SK-N-SH treated with all-trans-retinoic acid at 6 μM for 48 hours (cell line): Measurements from ENCODE around the gene CGN.
A peak's percentile ranks its signal among the peaks of the same experiment; 100 is the strongest.

Experiments
- ATAC-seq: fragments of 200-7000 bp; cut with Tn5 transposase; 3 replicates; pipeline ENCODE4 v1.9.1; 2020; ENCODE audit warnings: mild to moderate bottlenecking, moderate library complexity
- ARNTL ChIP-seq: fragments of 450-650 bp; formaldehyde crosslinking; IDR thresholded peaks from 2 replicates; pipeline ENCODE4 v1.5.0; 2020; ENCODE audit warnings: low read depth, mild to moderate bottlenecking, moderate library complexity, borderline replicate concordance
- BACH2 ChIP-seq: fragments of 250-450 bp; sonication (Bioruptor Pico); IDR thresholded peaks from 2 replicates; pipeline ENCODE4 v1.9.0; 2021; ENCODE audit warnings: mild to moderate bottlenecking, borderline replicate concordance
- CREB5 ChIP-seq: fragments of 250-450 bp; sonication (Bioruptor Pico); IDR thresholded peaks from 2 replicates; pipeline ENCODE4 v1.5.1; 2020; ENCODE audit warnings: low read depth, mild to moderate bottlenecking, moderate library complexity
- CSDC2 ChIP-seq: fragments of 250-450 bp; sonication (Bioruptor Pico); IDR thresholded peaks from 2 replicates; pipeline ENCODE4 v1.5.0; 2020; ENCODE audit warnings: mild to moderate bottlenecking, moderate library complexity
- GLIS3 ChIP-seq: fragments of 250-450 bp; sonication (Bioruptor Pico); IDR thresholded peaks from 2 replicates; pipeline ENCODE4 v1.5.0; 2020; ENCODE audit warnings: mild to moderate bottlenecking, moderate library complexity
- ISL1 ChIP-seq: fragments of 250-450 bp; sonication (Bioruptor Pico); IDR thresholded peaks from 2 replicates; pipeline ENCODE4 v2.1.2; 2022; ENCODE audit warnings: mild to moderate bottlenecking, moderate library complexity
- OSR1 ChIP-seq: fragments of 250-450 bp; sonication (Bioruptor Pico); IDR thresholded peaks from 2 replicates; pipeline ENCODE4 v1.8.0; 2022; ENCODE audit warnings: moderate library complexity, mild to moderate bottlenecking, inconsistent platforms
- PATZ1 ChIP-seq: fragments of 250-450 bp; sonication (Bioruptor Pico); IDR thresholded peaks from 2 replicates; pipeline ENCODE4 v1.8.0; 2020; ENCODE audit warnings: mild to moderate bottlenecking, moderate library complexity, borderline replicate concordance
- POU6F1 ChIP-seq: fragments of 250-450 bp; sonication (Bioruptor Pico); IDR thresholded peaks from 2 replicates; pipeline ENCODE4 v1.8.0; 2021; ENCODE audit warnings: low read depth, mild to moderate bottlenecking, moderate library complexity, borderline replicate concordance
- PPARA ChIP-seq: fragments of 250-450 bp; sonication (Bioruptor Pico); IDR thresholded peaks from 2 replicates; pipeline ENCODE4 v1.5.0; 2020; ENCODE audit warnings: mild to moderate bottlenecking, borderline replicate concordance
- RARB ChIP-seq: fragments of 250-450 bp; sonication (Bioruptor Pico); IDR thresholded peaks from 2 replicates; pipeline ENCODE4 v1.8.0; 2021; ENCODE audit warnings: mild to moderate bottlenecking, moderate library complexity
- SNAI2 ChIP-seq: fragments of 250-450 bp; sonication (Bioruptor Pico); IDR thresholded peaks from 2 replicates; pipeline ENCODE4 v1.5.0; 2020; ENCODE audit warnings: mild to moderate bottlenecking, moderate library complexity
- TCF4 ChIP-seq: fragments of 250-450 bp; sonication (Bioruptor Pico); IDR thresholded peaks from 2 replicates; pipeline ENCODE4 v1.8.0; 2021; ENCODE audit warnings: mild to moderate bottlenecking, moderate library complexity, borderline replicate concordance
- TOX ChIP-seq: fragments of 250-450 bp; sonication (Bioruptor Pico); IDR thresholded peaks from 2 replicates; pipeline ENCODE4 v1.8.0; 2021; ENCODE audit warnings: mild to moderate bottlenecking, moderate library complexity, borderline replicate concordance
- TSHZ2 ChIP-seq: fragments of 250-450 bp; sonication (Bioruptor Pico); IDR thresholded peaks from 2 replicates; pipeline ENCODE4 v1.5.0; 2020; ENCODE audit warnings: mild to moderate bottlenecking, moderate library complexity
- ZC3H10 ChIP-seq: fragments of 250-450 bp; sonication (Bioruptor Pico); IDR thresholded peaks from 2 replicates; pipeline ENCODE4 v1.5.1; 2021; ENCODE audit warnings: mild to moderate bottlenecking, moderate library complexity
- ZFP30 ChIP-seq: fragments of 450-650 bp; formaldehyde crosslinking; IDR thresholded peaks from 2 replicates; pipeline ENCODE4 v1.5.0; 2022; ENCODE audit warnings: mild to moderate bottlenecking, moderate library complexity
- ZNF565 ChIP-seq: fragments of 450-650 bp; formaldehyde crosslinking; conservative IDR thresholded peaks from 2 replicates; pipeline ENCODE4 v1.5.0; 2020; ENCODE audit warnings: low read depth, mild to moderate bottlenecking, moderate library complexity
- ZNF70 ChIP-seq: fragments of 450-650 bp; formaldehyde crosslinking; IDR thresholded peaks from 2 replicates; pipeline ENCODE4 v1.5.0; 2020; ENCODE audit warnings: mild to moderate bottlenecking, moderate library complexity
- ZNF8 ChIP-seq: fragments of 450-650 bp; formaldehyde crosslinking; IDR thresholded peaks from 2 replicates; pipeline ENCODE4 v1.5.0; 2020; ENCODE audit warnings: mild to moderate bottlenecking, moderate library complexity

The CGN gene

GRCh38 chr1:151546011-151546925 is 35.1 kb downstream of the CGN start (continued):
- TF ChIP-seq RARB (CRISPR knock-in tag) (no peak), CSDC2 (CRISPR knock-in tag) (no peak), ZNF565 (CRISPR knock-in tag) (no peak), POU6F1 (CRISPR knock-in tag) (no peak), BACH2 (CRISPR knock-in tag) (no peak)

- peak; percentile 82 for ATAC-seq
- TF ChIP-seq ZFP30: no peak
- TF ChIP-seq TOX (CRISPR knock-in tag): no peak; the same call in 1 of the 2 replicates
- no peak for TF ChIP-seq ZC3H10 (CRISPR knock-in tag)
- TF ChIP-seq OSR1 (CRISPR knock-in tag): no peak
- TF ChIP-seq ARNTL: no peak
- TF ChIP-seq RARB (CRISPR knock-in tag): no peak
- TF ChIP-seq ISL1: no peak; the same call in 1 of the 2 replicates
- no peak for TF ChIP-seq PATZ1
- TF ChIP-seq ZNF8 (CRISPR knock-in tag): no peak
- TF ChIP-seq TCF4 (CRISPR knock-in tag): no peak
- TF ChIP-seq SNAI2 (CRISPR knock-in tag): no peak
- TF ChIP-seq BACH2 (CRISPR knock-in tag): no peak
- TF ChIP-seq CREB5 (CRISPR knock-in tag): no peak
- no peak for TF ChIP-seq GLIS3 (CRISPR knock-in tag)
- no peak for TF ChIP-seq ZNF70 (CRISPR knock-in tag)
Observed at GRCh38 chr1:151547119-151547899, 36.1 kb downstream of the CGN start.

- ATAC-seq: no peak
- TF ChIP-seq RARB (CRISPR knock-in tag) (no peak), ZC3H10 (CRISPR knock-in tag) (no peak), CSDC2 (CRISPR knock-in tag) (no peak), TSHZ2 (CRISPR knock-in tag) (no peak), BACH2 (CRISPR knock-in tag) (no peak), PPARA (no peak), ZNF565 (CRISPR knock-in tag) (no peak), POU6F1 (CRISPR knock-in tag) (no peak), ISL1 (no peak)
- TF ChIP-seq, all 23 proteins: peak for 0
Observed at GRCh38 chr1:151547900-151548230, 36.7 kb downstream of the CGN start.
